ENCODE measurements around the gene RBM38. TPM values are rescaled to one million over a fixed set of nuclear protein-coding genes. Genes with fewer than 3 reads are reported as not detected.

Gene RBM38
- total RNA-seq, 1 experiment from 2014 or later, result 52.7 TPM

- no TSS peak for BruUV-seq (replicated peaks)
- peak overlapping the region; percentile 72 for H3K4me3 ChIP-seq (ENCODE audit: low read depth, low read length, poor library complexity, severe bottlenecking)
- H3K27ac ChIP-seq (ENCODE audit: low read depth, low read length, poor library complexity, severe bottlenecking), result peak overlapping the region; percentile 42
- intact Hi-C loops (cut with micrococcal nuclease; ENCODE audit: unreplicated experiment), result no loop called here
- no peaks in the 10 kb centered on the region for H3K9me3 ChIP-seq (ENCODE audit: low read depth, low read length, poor library complexity, severe bottlenecking)
- H3K36me3 ChIP-seq (ENCODE audit: insufficient read depth, low read length, poor library complexity, severe bottlenecking), result peaks cover 39% of the 10 kb centered on the region
- no peak for DNase-seq (ENCODE audit: low spot score)
- POLR2A ChIA-PET (ENCODE audit: low non-redundant PET), result no interaction called here
- H3K4me1 ChIP-seq (ENCODE audit: insufficient read depth, low read length, poor library complexity, severe bottlenecking), result peaks cover 18% of the 10 kb centered on the region
- CTCF ChIA-PET, result no interaction called here
- TF ChIP-seq CTCF (conservative IDR thresholded peaks at IDR 0.05; ENCODE audit: low read depth, low read length), result no peak
- no peak for TF ChIP-seq EZH2 (IDR thresholded peaks at IDR 0.05; ENCODE audit: borderline replicate concordance, low read depth, low read length, poor library complexity, severe bottlenecking)
- H3K27me3 ChIP-seq (replicated peaks; ENCODE audit: insufficient read depth, low read depth, low read length, poor library complexity), result no peaks in the 10 kb centered on the region
These were observed 2.3 kb downstream of the RBM38 start for GRCh38 chr20:57393321-57394120.

GRCh38 chr20:57394121-57395082 lies 3.2 kb downstream of the RBM38 start:
- intact Hi-C loops (cut with micrococcal nuclease; ENCODE audit: unreplicated experiment), result no loop called here
- Histone ChIP-seq H3K27ac (ENCODE audit: low read depth, low read length, poor library complexity, severe bottlenecking) (no peak overlapping the region), H3K4me1 (ENCODE audit: insufficient read depth, low read length, poor library complexity, severe bottlenecking) (peaks cover 17% of the 10 kb centered on the region), H3K4me3 (ENCODE audit: low read depth, low read length, poor library complexity, severe bottlenecking) (no peak overlapping the region), H3K36me3 (ENCODE audit: insufficient read depth, low read length, poor library complexity, severe bottlenecking) (peaks cover 39% of the 10 kb centered on the region), H3K9me3 (ENCODE audit: low read depth, low read length, poor library complexity, severe bottlenecking) (no peaks in the 10 kb centered on the region), H3K27me3 (replicated peaks; ENCODE audit: insufficient read depth, low read depth, low read length, poor library complexity) (no peaks in the 10 kb centered on the region)
- DNase-seq (ENCODE audit: low spot score), result no peak
- POLR2A ChIA-PET (ENCODE audit: low non-redundant PET), result no interaction called here
- CTCF ChIA-PET, result no interaction called here
- no peak for TF ChIP-seq CTCF (conservative IDR thresholded peaks at IDR 0.05; ENCODE audit: low read depth, low read length)
- TF ChIP-seq EZH2 (IDR thresholded peaks at IDR 0.05; ENCODE audit: borderline replicate concordance, low read depth, low read length, poor library complexity, severe bottlenecking), result no peak
- no TSS peak for BruUV-seq (replicated peaks)

GRCh38 chr20:57395111-57395966 lies 4.1 kb downstream of the RBM38 start:
- Histone ChIP-seq H3K4me3 (ENCODE audit: low read depth, low read length, poor library complexity, severe bottlenecking) (no peak overlapping the region), H3K27ac (ENCODE audit: low read depth, low read length, poor library complexity, severe bottlenecking) (no peak overlapping the region), H3K36me3 (ENCODE audit: insufficient read depth, low read length, poor library complexity, severe bottlenecking) (peaks cover 39% of the 10 kb centered on the region), H3K4me1 (ENCODE audit: insufficient read depth, low read length, poor library complexity, severe bottlenecking) (peaks cover 14% of the 10 kb centered on the region), H3K27me3 (replicated peaks; ENCODE audit: insufficient read depth, low read depth, low read length, poor library complexity) (no peaks in the 10 kb centered on the region), H3K9me3 (ENCODE audit: low read depth, low read length, poor library complexity, severe bottlenecking) (no peaks in the 10 kb centered on the region)
- BruUV-seq (replicated peaks), result no TSS peak
- ChIA-PET CTCF (no interaction called here), POLR2A (ENCODE audit: low non-redundant PET) (no interaction called here)
- TF ChIP-seq EZH2 (IDR thresholded peaks at IDR 0.05; ENCODE audit: borderline replicate concordance, low read depth, low read length, poor library complexity, severe bottlenecking) (no peak), CTCF (conservative IDR thresholded peaks at IDR 0.05; ENCODE audit: low read depth, low read length) (no peak)
- intact Hi-C loops (cut with micrococcal nuclease; ENCODE audit: unreplicated experiment), result no loop called here
- DNase-seq (ENCODE audit: low spot score), result no peak

All from A673 (cell line).